HepG2 (cell line): ENCODE data around the gene P4HB. TPM values are rescaled to one million over a fixed set of nuclear protein-coding genes. Genes with fewer than 3 reads are reported as not detected.

Experiments used
- ATF7-NPFF ChIP-seq: sonication (generic); formaldehyde crosslinking; IDR thresholded peaks from 2 replicates; pipeline ENCODE4 v1.8.1; 2023; ENCODE audit warnings: mild to moderate bottlenecking, low read depth, missing genetic modification reagents, moderate library complexity
- EP300 ChIP-seq, 3 experiments: sonication (generic) in 1 of 3; formaldehyde crosslinking in 1 of 3; IDR thresholded peaks; 2 replicates each; pipeline versions ENCODE4 v1.5.1 to v1.6.1; 2011 to 2020; ENCODE audit warnings: low read depth in 2 of 3, low read length in 2 of 3, borderline replicate concordance in 1 of 3, improper control_type of control experiment in 1 of 3, mild to moderate bottlenecking in 1 of 3, missing genetic modification reagents in 1 of 3, moderate library complexity in 1 of 3
- ERF ChIP-seq: IDR thresholded peaks from 2 replicates; pipeline ENCODE4 v1.6.1; 2018; ENCODE audit warnings: missing biosample characterization, missing genetic modification reagents
- GATA4 ChIP-seq: sonication (generic); IDR thresholded peaks from 2 replicates; pipeline ENCODE4 v1.6.1; 2016; ENCODE audit warnings: antibody characterized with exemption, low read depth, borderline replicate concordance
- HOXA3 ChIP-seq: sonication (generic); formaldehyde crosslinking; IDR thresholded peaks from 2 replicates; pipeline ENCODE4 v1.5.0; 2020; ENCODE audit warnings: missing genetic modification reagents
- ISX ChIP-seq: sonication (generic); formaldehyde crosslinking; conservative IDR thresholded peaks from 2 replicates; pipeline ENCODE4 v1.5.0; 2020; ENCODE audit warnings: missing genetic modification reagents
- NPAS2 ChIP-seq: sonication (generic); formaldehyde crosslinking; IDR thresholded peaks from 2 replicates; pipeline ENCODE4 v1.8.0; 2022; ENCODE audit warnings: mild to moderate bottlenecking, missing genetic modification reagents, borderline replicate concordance
- POGK ChIP-seq: sonication (generic); formaldehyde crosslinking; conservative IDR thresholded peaks from 2 replicates; pipeline ENCODE4 v1.8.0; 2022; ENCODE audit warnings: mild to moderate bottlenecking, moderate library complexity, missing genetic modification reagents
- RAD21 ChIP-seq: fragments of 450-650 bp; formaldehyde crosslinking; IDR thresholded peaks from 2 replicates; pipeline ENCODE4 v1.5.0; 2020; ENCODE audit warnings: mild to moderate bottlenecking
- RFX1 ChIP-seq: fragments of 450-650 bp; IDR thresholded peaks from 2 replicates; pipeline ENCODE4 v1.6.1; 2017
- SIN3A ChIP-seq: IDR thresholded peaks from 2 replicates; pipeline ENCODE4 v1.6.1; 2011; ENCODE audit warnings: low read depth, mild to moderate bottlenecking, control low read depth, low read length, borderline replicate concordance
- ZNF121 ChIP-seq: sonication (generic); formaldehyde crosslinking; IDR thresholded peaks from 2 replicates; pipeline ENCODE4 v1.5.0; 2020; ENCODE audit warnings: mild to moderate bottlenecking, missing genetic modification reagents
- ZNF3 ChIP-seq: IDR thresholded peaks from 2 replicates; pipeline ENCODE4 v1.7.0; 2017; ENCODE audit warnings: inconsistent platforms
- ZNF317 ChIP-seq: sonication (generic); formaldehyde crosslinking; IDR thresholded peaks from 2 replicates; pipeline ENCODE4 v1.5.0; 2020; ENCODE audit warnings: mild to moderate bottlenecking, missing genetic modification reagents
- ZNF34 ChIP-seq: sonication (generic); formaldehyde crosslinking; IDR thresholded peaks from 2 replicates; pipeline ENCODE4 v1.4.0; 2020; ENCODE audit warnings: mild to moderate bottlenecking, missing genetic modification reagents, borderline replicate concordance
- polyA plus RNA-seq, 8 experiments: library from polyadenylated mRNA; depleted of rRNA in 3 of 8; stranded (reverse) in 7 of 8; unstranded in 1 of 8; fragments of >200 nt; fragmentation: Illumina TruSeq in 4 of 8; extraction: Trizol in 4 of 8; gene quantifications; 2 replicates each; pipeline versions ENCODE4 v1.2.1 to v1.2.3, GENCODE V29; 2011 to 2016; ENCODE audit warnings: low read depth in 4 of 8, missing spikeins in 1 of 8, mixed read lengths in 1 of 8; ENCODE audit not compliant: insufficient read depth in 1 of 8
- total RNA-seq, 5 experiments: library from RNA; depleted of rRNA; stranded (reverse); fragments of >200 nt; fragmentation: Illumina TruSeq; extraction: Trizol; gene quantifications; 2 replicates each; pipeline ENCODE4 v1.2.3, GENCODE V29; 2016; ENCODE audit warnings: low read depth in 1 of 5
- TF ChIP-seq, protein P1 (sequence below): IDR thresholded peaks from 2 replicates; pipeline ENCODE4 v1.6.1; 2016; ENCODE audit warnings: missing compliant biosample characterization, missing genetic modification reagents, borderline replicate concordance
- TF ChIP-seq, protein P2 (sequence below): sonication (generic); formaldehyde crosslinking; IDR thresholded peaks from 2 replicates; pipeline ENCODE4 v1.4.0; 2020; ENCODE audit warnings: missing genetic modification reagents

Gene P4HB
- total and polyA plus RNA-seq, 2 of the 13 experiments (the other 11 are each of a cell fraction or from before 2014, with no cell fraction given): 185 to 782 TPM

DNA sequence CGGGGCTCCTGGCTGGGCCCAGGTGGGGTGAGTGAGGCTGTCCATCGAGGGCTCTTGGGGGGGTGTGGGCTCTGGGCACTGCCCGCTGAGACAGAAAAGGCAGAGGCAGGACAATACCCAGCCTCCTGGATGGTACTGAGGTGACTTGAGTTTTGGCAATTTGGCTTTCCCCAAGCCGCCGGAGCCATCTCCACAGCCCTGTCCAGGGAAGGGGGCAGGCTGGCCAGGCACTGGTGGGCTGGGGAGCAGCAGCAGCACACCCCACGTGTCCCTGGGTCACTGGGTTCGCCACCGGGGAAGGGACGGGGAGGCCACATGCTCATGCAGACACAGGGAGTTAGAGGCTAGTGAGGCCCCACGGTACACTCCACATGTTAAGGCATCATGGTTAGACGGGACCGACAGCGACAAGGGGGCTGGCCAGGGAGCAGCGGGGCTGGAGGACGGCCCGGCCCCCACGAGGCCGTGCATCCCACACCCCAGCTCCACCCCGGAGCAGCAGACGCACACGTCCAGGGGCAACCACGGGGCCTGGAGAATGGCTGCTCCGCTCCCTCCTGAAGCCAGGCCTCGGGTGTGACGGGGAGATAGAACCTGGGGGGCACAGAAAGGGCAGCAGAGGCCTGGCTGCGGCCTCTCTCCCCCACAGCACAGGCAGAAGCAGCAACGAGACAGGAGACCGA, 7.8 kb upstream of the P4HB start (continued):
- TF ChIP-seq ZNF34 (CRISPR knock-in tag) (peak; percentile 72; the same call in 1 of the 2 replicates), ERF (CRISPR knock-in tag) (0 out of 2 replicates have a peak, but pooled peaks have one; percentile 8), NPAS2 (CRISPR knock-in tag) (no peak), POGK (CRISPR knock-in tag) (peak; percentile 19; the same call in 1 of the 2 replicates), RFX1 (no peak), SIN3A (peak; percentile 51; the same call in 1 of the 2 replicates), ATF7-NPFF (CRISPR knock-in tag) (peak; percentile 66), ISX (CRISPR knock-in tag) (no peak), GATA4 (0 out of 2 replicates have a peak, but pooled peaks have one; percentile 12), ZNF317 (CRISPR knock-in tag) (no peak), HOXA3 (CRISPR knock-in tag) (peak; percentile 11; the same call in 1 of the 2 replicates), EP300 (IDR thresholded peaks at IDR 0.05; ENCODE audit: low read depth in 2 of 2, low read length in 2 of 2) (no peak; a peak in 1 of 4 replicates), EP300 (CRISPR knock-in tag; IDR thresholded peaks at IDR 0.05; ENCODE audit: borderline replicate concordance) (no peak), ZNF121 (0 out of 2 replicates have a peak, but pooled peaks have one; percentile 6), ZNF3 (CRISPR knock-in tag) (no peak), RAD21 (CRISPR knock-in tag) (no peak)
- TF ChIP-seq, protein P1, sequence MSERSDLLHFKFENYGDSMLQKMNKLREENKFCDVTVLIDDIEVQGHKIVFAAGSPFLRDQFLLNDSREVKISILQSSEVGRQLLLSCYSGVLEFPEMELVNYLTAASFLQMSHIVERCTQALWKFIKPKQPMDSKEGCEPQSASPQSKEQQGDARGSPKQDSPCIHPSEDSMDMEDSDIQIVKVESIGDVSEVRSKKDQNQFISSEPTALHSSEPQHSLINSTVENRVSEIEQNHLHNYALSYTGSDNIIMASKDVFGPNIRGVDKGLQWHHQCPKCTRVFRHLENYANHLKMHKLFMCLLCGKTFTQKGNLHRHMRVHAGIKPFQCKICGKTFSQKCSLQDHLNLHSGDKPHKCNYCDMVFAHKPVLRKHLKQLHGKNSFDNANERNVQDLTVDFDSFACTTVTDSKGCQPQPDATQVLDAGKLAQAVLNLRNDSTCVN: no peak
- TF ChIP-seq, protein P2, sequence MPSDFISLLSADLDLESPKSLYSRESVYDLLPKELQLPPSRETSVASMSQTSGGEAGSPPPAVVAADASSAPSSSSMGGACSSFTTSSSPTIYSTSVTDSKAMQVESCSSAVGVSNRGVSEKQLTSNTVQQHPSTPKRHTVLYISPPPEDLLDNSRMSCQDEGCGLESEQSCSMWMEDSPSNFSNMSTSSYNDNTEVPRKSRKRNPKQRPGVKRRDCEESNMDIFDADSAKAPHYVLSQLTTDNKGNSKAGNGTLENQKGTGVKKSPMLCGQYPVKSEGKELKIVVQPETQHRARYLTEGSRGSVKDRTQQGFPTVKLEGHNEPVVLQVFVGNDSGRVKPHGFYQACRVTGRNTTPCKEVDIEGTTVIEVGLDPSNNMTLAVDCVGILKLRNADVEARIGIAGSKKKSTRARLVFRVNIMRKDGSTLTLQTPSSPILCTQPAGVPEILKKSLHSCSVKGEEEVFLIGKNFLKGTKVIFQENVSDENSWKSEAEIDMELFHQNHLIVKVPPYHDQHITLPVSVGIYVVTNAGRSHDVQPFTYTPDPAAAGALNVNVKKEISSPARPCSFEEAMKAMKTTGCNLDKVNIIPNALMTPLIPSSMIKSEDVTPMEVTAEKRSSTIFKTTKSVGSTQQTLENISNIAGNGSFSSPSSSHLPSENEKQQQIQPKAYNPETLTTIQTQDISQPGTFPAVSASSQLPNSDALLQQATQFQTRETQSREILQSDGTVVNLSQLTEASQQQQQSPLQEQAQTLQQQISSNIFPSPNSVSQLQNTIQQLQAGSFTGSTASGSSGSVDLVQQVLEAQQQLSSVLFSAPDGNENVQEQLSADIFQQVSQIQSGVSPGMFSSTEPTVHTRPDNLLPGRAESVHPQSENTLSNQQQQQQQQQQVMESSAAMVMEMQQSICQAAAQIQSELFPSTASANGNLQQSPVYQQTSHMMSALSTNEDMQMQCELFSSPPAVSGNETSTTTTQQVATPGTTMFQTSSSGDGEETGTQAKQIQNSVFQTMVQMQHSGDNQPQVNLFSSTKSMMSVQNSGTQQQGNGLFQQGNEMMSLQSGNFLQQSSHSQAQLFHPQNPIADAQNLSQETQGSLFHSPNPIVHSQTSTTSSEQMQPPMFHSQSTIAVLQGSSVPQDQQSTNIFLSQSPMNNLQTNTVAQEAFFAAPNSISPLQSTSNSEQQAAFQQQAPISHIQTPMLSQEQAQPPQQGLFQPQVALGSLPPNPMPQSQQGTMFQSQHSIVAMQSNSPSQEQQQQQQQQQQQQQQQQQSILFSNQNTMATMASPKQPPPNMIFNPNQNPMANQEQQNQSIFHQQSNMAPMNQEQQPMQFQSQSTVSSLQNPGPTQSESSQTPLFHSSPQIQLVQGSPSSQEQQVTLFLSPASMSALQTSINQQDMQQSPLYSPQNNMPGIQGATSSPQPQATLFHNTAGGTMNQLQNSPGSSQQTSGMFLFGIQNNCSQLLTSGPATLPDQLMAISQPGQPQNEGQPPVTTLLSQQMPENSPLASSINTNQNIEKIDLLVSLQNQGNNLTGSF (CRISPR knock-in tag): no peak
